ENCODE results near the gene GRID2. TPM values are rescaled to one million over a fixed set of nuclear protein-coding genes. Genes with fewer than 3 reads are reported as not detected.

Gene GRID2
- total RNA-seq, 1 donor from 2014 or later: not detected

- intact Hi-C loops (cut with DNase I): no loop called here
- no peak overlapping the region for H3K4me3 ChIP-seq
- H3K4me1 ChIP-seq: no peaks in the 10 kb centered on the region
- H3K27ac ChIP-seq: no peak overlapping the region
- H3K9me3 ChIP-seq: no peaks in the 10 kb centered on the region
- no peak for DNase-seq (ENCODE audit: extremely low spot score in 2 of 2)
- no peak for TF ChIP-seq POLR2A (IDR thresholded peaks at IDR 0.05)
- no peak for TF ChIP-seq POLR2AphosphoS5 (IDR thresholded peaks at IDR 0.05; ENCODE audit: insufficient read depth in 1 of 2, low read depth in 1 of 2)
- TF ChIP-seq CTCF (IDR thresholded peaks at IDR 0.05): no peak
- H3K27me3 ChIP-seq: no peaks in the 10 kb centered on the region
- H3K36me3 ChIP-seq: no peaks in the 10 kb centered on the region
Measured at GRCh38 chr4:92357966-92358365, 54.2 kb downstream of the GRID2 start.

- Histone ChIP-seq H3K27ac (no peak overlapping the region), H3K9me3 (no peaks in the 10 kb centered on the region), H3K36me3 (no peaks in the 10 kb centered on the region), H3K27me3 (no peaks in the 10 kb centered on the region), H3K4me1 (no peaks in the 10 kb centered on the region), H3K4me3 (no peak overlapping the region)
- intact Hi-C loops (cut with DNase I): no loop called here
- TF ChIP-seq POLR2A (IDR thresholded peaks at IDR 0.05) (no peak), POLR2AphosphoS5 (IDR thresholded peaks at IDR 0.05; ENCODE audit: insufficient read depth in 1 of 2, low read depth in 1 of 2) (no peak), CTCF (IDR thresholded peaks at IDR 0.05) (no peak)
- no peak for DNase-seq (ENCODE audit: extremely low spot score in 2 of 2)
Measured at GRCh38 chr4:92359491-92359890, 55.7 kb downstream of the GRID2 start.

GRCh38 chr4:92362028-92362427 lies 58.3 kb downstream of the GRID2 start:
- intact Hi-C loops (cut with DNase I): no loop called here
- DNase-seq (ENCODE audit: extremely low spot score in 2 of 2): no peak
- TF ChIP-seq CTCF (IDR thresholded peaks at IDR 0.05) (no peak), POLR2AphosphoS5 (IDR thresholded peaks at IDR 0.05; ENCODE audit: insufficient read depth in 1 of 2, low read depth in 1 of 2) (no peak), POLR2A (IDR thresholded peaks at IDR 0.05) (no peak)
- H3K4me1 ChIP-seq: no peaks in the 10 kb centered on the region
- no peak overlapping the region for H3K27ac ChIP-seq
- H3K27me3 ChIP-seq: no peaks in the 10 kb centered on the region
- H3K9me3 ChIP-seq: no peaks in the 10 kb centered on the region
- H3K36me3 ChIP-seq: no peaks in the 10 kb centered on the region
- no peak overlapping the region for H3K4me3 ChIP-seq

GRCh38 chr4:92368653-92369052 lies 64.9 kb downstream of the GRID2 start:
- no peak for DNase-seq (ENCODE audit: extremely low spot score in 2 of 2)
- H3K36me3 ChIP-seq: no peaks in the 10 kb centered on the region
- H3K27me3 ChIP-seq: no peaks in the 10 kb centered on the region
- no peak overlapping the region for H3K4me3 ChIP-seq
- H3K27ac ChIP-seq: no peak overlapping the region
- H3K4me1 ChIP-seq: no peaks in the 10 kb centered on the region
- no peaks in the 10 kb centered on the region for H3K9me3 ChIP-seq
- intact Hi-C loops (cut with DNase I): no loop called here
- TF ChIP-seq CTCF (IDR thresholded peaks at IDR 0.05) (no peak), POLR2A (IDR thresholded peaks at IDR 0.05) (no peak), POLR2AphosphoS5 (IDR thresholded peaks at IDR 0.05; ENCODE audit: insufficient read depth in 1 of 2, low read depth in 1 of 2) (no peak)

GRCh38 chr4:92381616-92382015 lies 77.8 kb downstream of the GRID2 start:
- Histone ChIP-seq H3K27ac (no peak overlapping the region), H3K27me3 (no peaks in the 10 kb centered on the region), H3K4me3 (no peak overlapping the region), H3K36me3 (no peaks in the 10 kb centered on the region), H3K4me1 (no peaks in the 10 kb centered on the region), H3K9me3 (no peaks in the 10 kb centered on the region)
- no peak for TF ChIP-seq POLR2AphosphoS5 (IDR thresholded peaks at IDR 0.05; ENCODE audit: insufficient read depth in 1 of 2, low read depth in 1 of 2)
- TF ChIP-seq POLR2A (IDR thresholded peaks at IDR 0.05): no peak
- TF ChIP-seq CTCF (IDR thresholded peaks at IDR 0.05): no peak
- intact Hi-C loops (cut with DNase I): no loop called here
- no peak for DNase-seq (ENCODE audit: extremely low spot score in 2 of 2)
